ENCODE data around the gene UBE2H. TPM values are rescaled to one million over a fixed set of nuclear protein-coding genes. Genes with fewer than 3 reads are reported as not detected.

The UBE2H gene
- total and polyA plus RNA-seq, 2 experiments from 2014 or later, result 73.4 to 98.9 TPM

DNA sequence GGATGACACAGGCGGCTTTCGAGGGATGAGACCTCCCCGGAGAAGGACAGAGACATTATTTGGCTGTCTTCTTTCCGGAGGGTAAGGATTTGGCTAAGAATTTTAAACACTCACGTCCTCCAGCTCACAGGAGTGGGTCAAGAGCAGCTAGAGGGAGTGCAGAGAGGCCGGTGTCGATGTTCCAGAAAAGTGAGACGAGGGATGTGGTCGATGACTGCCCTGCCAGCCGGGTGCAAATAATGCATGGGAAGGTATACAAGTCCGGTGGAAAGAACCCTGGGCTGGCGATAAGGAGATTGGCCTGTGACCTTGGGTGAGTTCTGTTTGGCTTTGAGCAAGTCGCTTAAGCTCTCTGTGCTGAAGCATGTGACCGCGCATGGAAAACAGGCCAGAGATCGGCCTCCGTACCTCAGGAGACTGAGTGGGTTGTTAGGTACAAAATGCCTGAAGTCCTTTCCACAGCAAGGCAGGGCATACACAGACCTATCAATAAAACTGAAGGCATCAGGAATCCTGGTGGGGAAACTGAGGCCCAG, 149.1 kb downstream of the UBE2H start:
- WGBS (ENCODE audit: low lambda C conversion rate, missing lambda C conversion rate), result 85% methylated on average over 17 of the region's 17 CpGs
- DNase-seq (ENCODE audit: low spot score), result no peak
- no peaks in the 10 kb centered on the region for H3K9me3 ChIP-seq (ENCODE audit: low read depth)

GRCh38 chr7:129801882-129802281, 150.9 kb downstream of the UBE2H start:
- no peak for DNase-seq (ENCODE audit: low spot score)
- Histone ChIP-seq H3K4me2 (no peak overlapping the region), H3K9me2 (replicated peaks; ENCODE audit: insufficient read depth) (no peaks in the 10 kb centered on the region), H3K4me1 (ENCODE audit: insufficient read depth) (no peaks in the 10 kb centered on the region), H3K79me2 (no peaks in the 10 kb centered on the region), H3K36me3 (replicated peaks; ENCODE audit: insufficient read depth, low read depth) (no peaks in the 10 kb centered on the region), H3K9me3 (ENCODE audit: low read depth) (no peaks in the 10 kb centered on the region), H3K4me3 (no peak overlapping the region), H3K27ac (no peak overlapping the region), H3K27me3 (no peaks in the 10 kb centered on the region), H4K20me1 (ENCODE audit: insufficient read depth, poor library complexity, severe bottlenecking) (no peaks in the 10 kb centered on the region), H2AFZ (no peak overlapping the region)
- 77% methylated on average over 5 of the region's 5 CpGs for WGBS (ENCODE audit: low lambda C conversion rate, missing lambda C conversion rate)
- TF ChIP-seq, protein P1, sequence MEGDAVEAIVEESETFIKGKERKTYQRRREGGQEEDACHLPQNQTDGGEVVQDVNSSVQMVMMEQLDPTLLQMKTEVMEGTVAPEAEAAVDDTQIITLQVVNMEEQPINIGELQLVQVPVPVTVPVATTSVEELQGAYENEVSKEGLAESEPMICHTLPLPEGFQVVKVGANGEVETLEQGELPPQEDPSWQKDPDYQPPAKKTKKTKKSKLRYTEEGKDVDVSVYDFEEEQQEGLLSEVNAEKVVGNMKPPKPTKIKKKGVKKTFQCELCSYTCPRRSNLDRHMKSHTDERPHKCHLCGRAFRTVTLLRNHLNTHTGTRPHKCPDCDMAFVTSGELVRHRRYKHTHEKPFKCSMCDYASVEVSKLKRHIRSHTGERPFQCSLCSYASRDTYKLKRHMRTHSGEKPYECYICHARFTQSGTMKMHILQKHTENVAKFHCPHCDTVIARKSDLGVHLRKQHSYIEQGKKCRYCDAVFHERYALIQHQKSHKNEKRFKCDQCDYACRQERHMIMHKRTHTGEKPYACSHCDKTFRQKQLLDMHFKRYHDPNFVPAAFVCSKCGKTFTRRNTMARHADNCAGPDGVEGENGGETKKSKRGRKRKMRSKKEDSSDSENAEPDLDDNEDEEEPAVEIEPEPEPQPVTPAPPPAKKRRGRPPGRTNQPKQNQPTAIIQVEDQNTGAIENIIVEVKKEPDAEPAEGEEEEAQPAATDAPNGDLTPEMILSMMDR (IDR thresholded peaks at IDR 0.05; ENCODE audit: poor library complexity), result no peak
- TF ChIP-seq EZH2 (IDR thresholded peaks at IDR 0.05; ENCODE audit: borderline replicate concordance), result no peak
- TF ChIP-seq EZH2phosphoT487 (IDR thresholded peaks at IDR 0.05; ENCODE audit: low read depth, severe bottlenecking, unreplicated experiment), result no peak

More for the DNA sequence above, 149.1 kb downstream of the UBE2H start:
- Histone ChIP-seq H3K9me2 (replicated peaks; ENCODE audit: insufficient read depth) (no peaks in the 10 kb centered on the region), H3K27me3 (no peaks in the 10 kb centered on the region), H2AFZ (no peak overlapping the region), H3K4me3 (no peak overlapping the region), H3K4me1 (ENCODE audit: insufficient read depth) (no peaks in the 10 kb centered on the region), H3K4me2 (no peak overlapping the region), H3K27ac (no peak overlapping the region), H3K36me3 (replicated peaks; ENCODE audit: insufficient read depth, low read depth) (no peaks in the 10 kb centered on the region), H3K79me2 (no peaks in the 10 kb centered on the region), H4K20me1 (ENCODE audit: insufficient read depth, poor library complexity, severe bottlenecking) (no peaks in the 10 kb centered on the region)
- TF ChIP-seq EZH2phosphoT487 (IDR thresholded peaks at IDR 0.05; ENCODE audit: low read depth, severe bottlenecking, unreplicated experiment), result no peak
- no peak for TF ChIP-seq EZH2 (IDR thresholded peaks at IDR 0.05; ENCODE audit: borderline replicate concordance)
- TF ChIP-seq, protein P1 (IDR thresholded peaks at IDR 0.05; ENCODE audit: poor library complexity), result no peak

GRCh38 chr7:129800901-129801300, 151.9 kb downstream of the UBE2H start:
- DNase-seq (ENCODE audit: low spot score), result no peak
- WGBS (ENCODE audit: low lambda C conversion rate, missing lambda C conversion rate), result 86% methylated on average over 7 of the region's 7 CpGs
- Histone ChIP-seq H3K27me3 (no peaks in the 10 kb centered on the region), H2AFZ (no peak overlapping the region), H3K36me3 (replicated peaks; ENCODE audit: insufficient read depth, low read depth) (no peaks in the 10 kb centered on the region), H3K4me2 (no peak overlapping the region), H4K20me1 (ENCODE audit: insufficient read depth, poor library complexity, severe bottlenecking) (no peaks in the 10 kb centered on the region), H3K4me3 (no peak overlapping the region), H3K79me2 (no peaks in the 10 kb centered on the region), H3K4me1 (ENCODE audit: insufficient read depth) (no peaks in the 10 kb centered on the region), H3K9me3 (ENCODE audit: low read depth) (no peaks in the 10 kb centered on the region), H3K9me2 (replicated peaks; ENCODE audit: insufficient read depth) (no peaks in the 10 kb centered on the region), H3K27ac (no peak overlapping the region)
- no peak for TF ChIP-seq EZH2phosphoT487 (IDR thresholded peaks at IDR 0.05; ENCODE audit: low read depth, severe bottlenecking, unreplicated experiment)
- no peak for TF ChIP-seq EZH2 (IDR thresholded peaks at IDR 0.05; ENCODE audit: borderline replicate concordance)
- TF ChIP-seq, protein P1 (IDR thresholded peaks at IDR 0.05; ENCODE audit: poor library complexity), result no peak
